Gastrocnemius medialis (tissue), 4 donors: ENCODE data around the gene PANK4. TPM values are rescaled to one million over a fixed set of nuclear protein-coding genes. Genes with fewer than 3 reads are reported as not detected.
"Not testable (repeated sequence)": the region's sequence is repeated elsewhere in the genome, so short reads cannot be mapped to it uniquely, and the experiment has no call there.

Experiments
- ATAC-seq, 2 donors: fragments of 150-250 bp; one replicate each; pipeline ENCODE4 v1.9.1; 2016
- DNase-seq, 2 donors: peaks; one replicate each; pipeline ENCODE4 v3.0.0-alpha.2; 2019
- H3K27ac ChIP-seq, 4 donors: fragments of 200-600 bp; sonication (generic); 1 replicate in 1 of 4; 2 replicates in 3 of 4; pipeline ENCODE4 v1.5.1; 2016 to 2018; ENCODE audit warnings: mild to moderate bottlenecking in 2 of 4, moderate library complexity in 1 of 4
- H3K27me3 ChIP-seq, 3 donors: fragments of 200-600 bp; sonication (generic) in 2 of 3; 1 replicate in 1 of 3; 2 replicates in 2 of 3; pipeline versions ENCODE4 v1.5.1 to v1.6.0; 2016 to 2019; ENCODE audit warnings: mild to moderate bottlenecking in 1 of 3, moderate library complexity in 1 of 3
- H3K36me3 ChIP-seq, 2 donors: fragments of 200-600 bp; sonication (generic) in 1 of 2; one replicate each; pipeline ENCODE4 v1.5.1; 2017 to 2018
- H3K4me1 ChIP-seq, 2 donors: fragments of 200-600 bp; sonication (generic) in 1 of 2; one replicate each; pipeline ENCODE4 v1.5.1; 2016 to 2017; ENCODE audit warnings: mild to moderate bottlenecking in 2 of 2
- H3K4me3 ChIP-seq, 4 donors: fragments of 200-600 bp; sonication (generic) in 3 of 4; 1 replicate in 1 of 4; 2 replicates in 3 of 4; pipeline ENCODE4 v1.5.1; 2016 to 2019; ENCODE audit warnings: mild to moderate bottlenecking in 2 of 4
- H3K9me3 ChIP-seq, 3 donors: fragments of 200-600 bp; sonication (generic) in 2 of 3; 1 replicate in 1 of 3; 2 replicates in 2 of 3; pipeline ENCODE4 v1.5.1; 2016 to 2019
- POLR2A ChIP-seq, 2 donors: fragments of 450-650 bp; IDR thresholded peaks; one replicate each; pipeline ENCODE4 v1.6.1; 2017; ENCODE audit warnings: antibody characterized with exemption in 2 of 2, mild to moderate bottlenecking in 2 of 2, moderate library complexity in 2 of 2
- in situ Hi-C, 4 donors: fragments of 200-750 bp; cut with MboI; loops; one replicate each; pipeline versions ENCODE4 v1.15.0 to v1.8.0; 2017; ENCODE audit warnings: low sequenced_read_pairs in 4 of 4
- intact Hi-C: fragments of 100-400 bp; cut with DNase I; formaldehyde crosslinking; loops from one replicate; pipeline ENCODE4 v1.15.1; 2023; ENCODE audit warnings: low total_unique reads
- total RNA-seq, 4 donors: library from RNA; depleted of rRNA; stranded (reverse); fragments of >200 nt; gene quantifications; one replicate each; pipeline versions ENCODE4 v1.1.0 to v1.2.3, GENCODE V29; 2016
- TF ChIP-seq, protein P1 (sequence below), 5 experiments: fragments of 450-650 bp in 3 of 5; fragments of 200-600 bp in 2 of 5; sonication (generic) in 2 of 5; IDR thresholded peaks in 4 of 5; conservative IDR thresholded peaks in 1 of 5; 1 replicate in 4 of 5; 2 replicates in 1 of 5; pipeline ENCODE4 v1.5.1; 2016 to 2019; ENCODE audit warnings: antibody characterized with exemption in 5 of 5, mild to moderate bottlenecking in 3 of 5, moderate library complexity in 3 of 5

Gene PANK4
- total RNA-seq, 4 donors from 2014 or later, result 27.5 to 54.2 (median 38.5) TPM

GRCh38 chr1:2570332-2570731 is 43.9 kb upstream of the PANK4 start:
- Histone ChIP-seq H3K4me3 (no peak overlapping the region), H3K4me1 (no peaks in the 10 kb centered on the region), H3K36me3 (no peaks in the 10 kb centered on the region), H3K27me3 (peaks cover 0 to 25% (median 7%) of the 10 kb centered on the region in 3 donors), H3K9me3 (no peaks in the 10 kb centered on the region), H3K27ac (no peak overlapping the region)
- ATAC-seq (no peak), DNase-seq (no peak)
- in situ Hi-C loops (no loop called here), intact Hi-C loops (no loop called here)
- TF ChIP-seq, protein P1, sequence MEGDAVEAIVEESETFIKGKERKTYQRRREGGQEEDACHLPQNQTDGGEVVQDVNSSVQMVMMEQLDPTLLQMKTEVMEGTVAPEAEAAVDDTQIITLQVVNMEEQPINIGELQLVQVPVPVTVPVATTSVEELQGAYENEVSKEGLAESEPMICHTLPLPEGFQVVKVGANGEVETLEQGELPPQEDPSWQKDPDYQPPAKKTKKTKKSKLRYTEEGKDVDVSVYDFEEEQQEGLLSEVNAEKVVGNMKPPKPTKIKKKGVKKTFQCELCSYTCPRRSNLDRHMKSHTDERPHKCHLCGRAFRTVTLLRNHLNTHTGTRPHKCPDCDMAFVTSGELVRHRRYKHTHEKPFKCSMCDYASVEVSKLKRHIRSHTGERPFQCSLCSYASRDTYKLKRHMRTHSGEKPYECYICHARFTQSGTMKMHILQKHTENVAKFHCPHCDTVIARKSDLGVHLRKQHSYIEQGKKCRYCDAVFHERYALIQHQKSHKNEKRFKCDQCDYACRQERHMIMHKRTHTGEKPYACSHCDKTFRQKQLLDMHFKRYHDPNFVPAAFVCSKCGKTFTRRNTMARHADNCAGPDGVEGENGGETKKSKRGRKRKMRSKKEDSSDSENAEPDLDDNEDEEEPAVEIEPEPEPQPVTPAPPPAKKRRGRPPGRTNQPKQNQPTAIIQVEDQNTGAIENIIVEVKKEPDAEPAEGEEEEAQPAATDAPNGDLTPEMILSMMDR (IDR thresholded peaks at IDR 0.05 in 4 of 5, conservative IDR thresholded peaks at IDR 0.05 in 1 of 5), result no peak
- TF ChIP-seq POLR2A (IDR thresholded peaks at IDR 0.05), result no peak

GRCh38 chr1:2569703-2570102 is 43.3 kb upstream of the PANK4 start:
- H3K27me3 ChIP-seq, result peaks cover 0 to 25% (median 7%) of the 10 kb centered on the region in 3 donors
- H3K4me1 ChIP-seq, H3K4me3 ChIP-seq, H3K36me3 ChIP-seq, ATAC-seq, intact Hi-C loops, H3K27ac ChIP-seq, H3K9me3 ChIP-seq, in situ Hi-C loops, DNase-seq: not testable (repeated sequence)

DNA sequence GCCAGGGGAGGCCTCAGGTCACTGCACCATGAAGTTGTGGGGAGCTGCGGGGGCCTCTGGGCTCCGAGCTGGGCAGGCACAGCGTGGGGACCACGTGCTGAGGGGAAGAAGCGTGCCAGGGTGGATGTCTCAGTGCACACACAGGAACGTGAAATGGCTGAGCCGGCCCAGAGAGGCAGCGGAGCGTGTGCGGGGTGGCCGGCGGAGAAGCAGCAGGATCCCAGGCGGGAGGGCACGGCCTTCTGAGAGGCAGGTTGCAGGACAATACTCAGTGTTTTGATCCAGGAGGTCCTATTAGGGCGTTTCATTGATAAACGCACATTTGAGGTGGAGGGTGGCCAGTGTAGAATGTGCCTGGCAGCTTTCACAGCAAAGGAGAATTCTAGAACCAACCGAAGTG is 42.7 kb upstream of the PANK4 start:
- peaks cover 0 to 25% (median 7%) of the 10 kb centered on the region in 3 donors for H3K27me3 ChIP-seq

DNA sequence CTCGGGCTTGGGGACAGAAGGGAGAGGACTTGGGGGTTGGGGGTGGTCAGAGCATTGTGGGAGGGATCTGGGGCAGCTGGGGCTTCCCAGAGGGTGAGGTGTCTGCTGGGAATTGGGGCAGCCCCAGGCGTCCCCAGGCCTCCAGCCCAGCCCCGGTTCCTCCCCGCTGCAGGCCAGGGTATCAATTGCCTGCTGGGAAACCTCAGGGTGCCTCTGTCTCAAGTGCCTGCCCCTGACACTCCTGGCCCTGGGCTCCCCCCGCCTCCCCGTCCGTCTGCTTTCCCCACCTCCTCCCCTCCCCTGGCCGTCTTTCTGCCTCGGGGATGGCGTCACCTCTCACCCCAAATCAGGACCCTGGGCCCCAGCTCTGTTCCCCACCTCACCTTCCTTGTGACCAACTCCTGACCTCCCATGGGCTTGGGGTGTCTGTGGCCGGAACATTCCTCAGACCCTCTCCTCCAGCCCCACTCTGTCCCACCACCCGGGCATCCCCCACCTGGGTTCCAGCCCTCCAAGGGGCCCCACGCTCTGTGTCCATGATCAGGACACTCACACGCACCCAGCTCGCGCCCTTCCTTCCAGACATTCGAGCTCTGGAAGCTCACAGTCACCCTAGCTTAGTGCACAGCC is 41.9 kb upstream of the PANK4 start:
- in situ Hi-C loops, intact Hi-C loops, H3K9me3 ChIP-seq, H3K4me3 ChIP-seq, H3K27ac ChIP-seq, DNase-seq, H3K36me3 ChIP-seq, ATAC-seq, H3K4me1 ChIP-seq: not testable (repeated sequence)
- peaks cover 0 to 17% (median 7%) of the 10 kb centered on the region in 3 donors for H3K27me3 ChIP-seq

More for the DNA sequence above, 42.7 kb upstream of the PANK4 start:
- no peak for TF ChIP-seq POLR2A (IDR thresholded peaks at IDR 0.05)
- TF ChIP-seq, protein P1 (IDR thresholded peaks at IDR 0.05 in 4 of 5, conservative IDR thresholded peaks at IDR 0.05 in 1 of 5), result no peak
- in situ Hi-C loops, result no loop called here
- Histone ChIP-seq H3K36me3 (no peaks in the 10 kb centered on the region), H3K4me1 (no peaks in the 10 kb centered on the region), H3K9me3 (no peaks in the 10 kb centered on the region), H3K27ac (no peak overlapping the region), H3K4me3 (no peak overlapping the region)
- intact Hi-C loops, result no loop called here
- ATAC-seq (no peak), DNase-seq (no peak)

DNA sequence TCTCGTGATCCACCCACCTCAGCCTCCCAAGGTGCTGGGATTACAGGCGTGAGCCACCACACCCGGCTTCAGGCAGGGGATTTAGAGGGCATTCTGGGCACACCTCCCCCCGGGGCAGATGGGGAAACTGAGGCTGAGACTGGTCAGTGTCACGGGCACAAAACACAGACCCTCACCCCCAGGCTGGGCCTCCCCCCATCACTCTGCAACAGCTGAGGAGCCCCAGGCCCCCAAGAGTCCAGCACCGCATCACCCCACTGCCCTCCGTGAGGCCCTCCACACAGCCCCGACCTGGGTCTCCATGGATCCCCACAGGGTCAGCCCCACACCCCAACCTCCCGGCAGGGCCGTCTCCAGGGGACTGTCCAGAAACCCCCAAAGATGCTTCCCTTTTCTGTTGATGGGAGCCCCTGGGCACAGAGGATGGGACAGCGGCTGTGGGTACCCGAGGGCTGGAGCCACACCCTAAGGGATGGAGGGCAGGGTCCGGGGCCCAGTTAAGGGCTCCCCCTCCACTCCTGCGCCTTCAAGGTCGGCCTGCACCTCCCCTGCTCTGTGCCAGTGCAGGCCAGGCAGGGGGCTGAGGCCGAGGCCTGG is 40.8 kb upstream of the PANK4 start:
- ATAC-seq (no peak), DNase-seq (no peak)
- no peak for TF ChIP-seq POLR2A (IDR thresholded peaks at IDR 0.05)
- TF ChIP-seq, protein P1 (IDR thresholded peaks at IDR 0.05 in 4 of 5, conservative IDR thresholded peaks at IDR 0.05 in 1 of 5), result no peak
- Histone ChIP-seq H3K36me3 (no peaks in the 10 kb centered on the region), H3K27ac (no peak overlapping the region), H3K4me1 (no peaks in the 10 kb centered on the region), H3K27me3 (peaks cover 0 to 11% (median 7%) of the 10 kb centered on the region in 3 donors), H3K4me3 (no peak overlapping the region), H3K9me3 (no peaks in the 10 kb centered on the region)
- intact Hi-C loops, result no loop called here
- in situ Hi-C loops, result no loop called here
